Measurements from ENCODE around the gene SRP19.
A peak's percentile ranks its signal among the peaks of the same experiment; 100 is the strongest.
"Not testable (repeated sequence)": the region's sequence is repeated elsewhere in the genome, so short reads cannot be mapped to it uniquely, and the experiment has no call there.

Gene SRP19

DNA sequence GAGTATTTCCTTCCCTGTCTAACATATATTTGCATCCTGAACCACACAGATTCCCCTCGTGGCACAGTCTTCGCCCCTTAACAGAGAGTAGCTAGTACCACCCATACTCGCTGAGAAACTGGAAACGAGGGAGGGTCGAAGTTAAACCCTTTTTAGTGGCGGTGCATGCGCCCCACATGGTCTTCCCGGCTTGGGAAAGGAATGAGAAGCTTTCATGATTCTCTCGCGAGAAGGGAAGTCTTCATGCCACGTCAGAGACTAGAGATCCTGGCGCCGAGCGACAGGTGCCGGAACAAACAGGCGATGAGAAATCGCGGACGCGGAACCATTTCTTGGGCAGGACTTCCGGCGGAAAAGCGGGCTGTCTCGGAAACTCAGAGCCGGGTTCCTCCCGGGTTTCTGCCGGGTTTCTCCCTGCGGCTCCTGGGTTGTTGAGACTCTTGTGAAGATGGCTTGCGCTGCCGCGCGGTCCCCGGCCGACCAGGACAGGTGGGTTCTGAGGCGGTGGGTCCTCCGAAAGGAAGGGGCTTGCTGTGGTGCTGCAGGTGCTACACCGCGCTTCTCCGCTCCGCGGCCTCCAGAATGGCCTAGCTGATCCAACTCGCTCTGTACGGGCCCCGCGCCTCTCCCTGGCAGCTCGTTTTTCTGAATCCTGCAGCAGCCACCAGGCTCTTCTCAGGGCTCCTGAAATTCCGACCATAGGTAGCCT, at the start of gene SRP19:
Gene SRP19 (plus strand): TSS at position 359 of the 709 bp plus-strand sequence. CDS start 90 bp downstream, at position 449.
- DNase-seq (ENCODE audit: low read depth): peak; percentile 94

DNA sequence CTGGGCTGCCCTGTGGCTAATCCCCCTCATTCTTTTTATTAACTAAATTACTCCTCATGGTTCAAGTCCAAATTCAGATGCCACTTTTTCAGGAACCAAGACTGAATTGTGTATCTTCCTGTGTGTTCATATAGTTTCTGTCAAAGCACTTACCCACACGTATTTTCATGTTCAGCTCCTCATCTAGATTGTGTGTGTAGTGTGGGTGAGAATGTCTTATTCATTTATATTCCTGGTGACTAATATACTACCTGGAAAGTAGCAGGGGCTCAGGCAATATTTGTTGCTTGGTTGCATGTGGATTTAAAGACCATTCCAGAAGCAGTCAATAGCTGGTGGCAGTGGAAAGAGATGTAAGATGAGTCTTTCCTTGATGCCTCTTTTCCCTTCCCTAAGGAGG, 48.5 kb upstream of the SRP19 start:
- DNase-seq (ENCODE audit: low read depth): no peak

DNA sequence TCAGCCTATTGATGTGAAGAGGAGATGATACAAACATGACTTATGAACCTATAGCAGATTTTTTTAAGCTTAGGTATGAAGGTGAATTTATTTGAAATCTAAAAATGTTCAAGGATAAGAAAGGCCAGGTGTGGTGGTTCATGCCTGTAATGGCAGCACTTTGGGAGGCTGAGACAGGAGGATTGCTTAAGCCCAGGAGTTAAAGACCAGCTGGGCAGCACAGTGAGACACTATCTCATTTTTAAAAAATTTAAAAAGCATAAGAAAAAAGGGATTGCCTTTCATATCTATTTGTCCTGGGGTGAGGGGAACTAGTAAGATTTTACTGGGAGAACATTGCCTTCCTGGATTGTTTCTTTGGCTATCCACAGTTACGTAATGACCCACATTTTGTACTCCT, 40.8 kb upstream of the SRP19 start:
- no peak for DNase-seq (ENCODE audit: low read depth)

DNA sequence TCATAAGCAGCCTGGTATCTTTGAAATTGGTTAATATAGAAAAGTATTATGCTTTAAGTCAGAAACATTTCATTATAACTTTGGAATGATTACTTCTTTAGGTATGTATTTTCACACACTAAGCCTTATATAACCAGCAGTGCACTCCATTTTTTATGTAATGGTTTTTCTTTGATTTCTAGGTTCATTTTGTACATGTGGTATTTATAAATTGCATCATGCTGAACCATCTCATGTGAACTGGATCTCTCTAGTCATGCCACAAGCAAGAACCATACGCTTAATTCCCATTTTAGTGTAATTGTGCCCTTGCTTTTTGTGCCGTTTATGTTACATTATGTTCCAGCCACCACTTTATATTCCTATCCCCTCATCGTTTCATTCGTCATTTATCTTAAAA, 38.6 kb upstream of the SRP19 start:
- DNase-seq (ENCODE audit: low read depth): no peak

DNA sequence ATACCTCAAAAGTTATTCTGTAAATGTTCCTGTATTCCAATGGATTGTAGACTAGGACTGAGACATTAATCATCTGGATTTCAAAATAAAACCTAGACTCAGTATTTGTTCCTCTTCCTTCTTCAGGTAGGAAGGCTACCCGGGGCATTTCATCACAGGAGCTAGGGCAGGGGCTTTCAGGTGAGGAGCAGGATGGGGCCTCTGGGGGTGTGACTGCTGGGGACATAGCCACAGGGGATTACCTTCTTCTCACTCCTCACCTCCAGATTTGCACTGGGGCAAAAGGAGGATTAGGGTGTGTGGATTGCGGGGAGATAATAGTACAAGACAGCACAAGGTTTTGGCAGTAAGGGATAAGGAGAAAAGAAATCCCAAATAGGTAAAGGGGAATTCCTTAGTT, 37.9 kb upstream of the SRP19 start:
- no peak for DNase-seq (ENCODE audit: low read depth)

DNA sequence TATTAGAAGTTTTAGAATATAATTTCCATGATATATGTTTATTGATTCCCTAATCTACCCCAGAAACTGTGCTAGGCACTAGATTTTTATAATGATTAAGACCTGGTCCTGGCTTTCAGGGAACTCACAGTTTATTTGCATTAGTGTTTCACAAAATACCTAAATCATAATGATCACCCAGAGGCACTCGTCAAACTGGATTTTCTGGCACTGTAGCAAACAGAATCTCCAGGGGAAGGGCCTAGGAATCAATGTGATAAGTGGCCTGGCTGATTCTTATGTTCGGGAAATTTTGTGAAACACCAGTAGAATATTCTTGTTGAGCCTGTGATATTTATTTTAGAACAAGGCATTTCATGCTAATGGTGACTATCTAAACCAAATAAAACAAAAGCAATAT, 37.4 kb upstream of the SRP19 start:
- DNase-seq (ENCODE audit: low read depth): no peak

DNA sequence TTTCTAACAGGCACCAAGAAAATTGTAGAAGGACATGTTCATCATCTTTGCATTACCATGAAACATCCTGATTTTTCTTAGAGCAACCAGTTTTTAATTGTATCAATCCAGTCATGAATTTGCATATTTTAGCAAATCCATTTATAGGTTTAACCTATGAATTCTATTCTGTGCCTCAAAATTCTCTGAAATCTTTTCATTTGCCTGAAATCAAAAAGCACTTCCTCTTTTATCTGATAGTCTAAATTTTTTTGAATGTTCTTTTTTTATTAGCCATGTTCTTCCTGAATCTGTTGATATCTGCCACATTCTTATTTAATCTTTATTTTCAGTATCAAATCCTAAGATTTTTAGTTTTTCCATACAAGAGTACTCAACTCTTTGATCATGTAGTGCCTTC, 36.9 kb upstream of the SRP19 start:
- DNase-seq (ENCODE audit: low read depth): no peak

DNA sequence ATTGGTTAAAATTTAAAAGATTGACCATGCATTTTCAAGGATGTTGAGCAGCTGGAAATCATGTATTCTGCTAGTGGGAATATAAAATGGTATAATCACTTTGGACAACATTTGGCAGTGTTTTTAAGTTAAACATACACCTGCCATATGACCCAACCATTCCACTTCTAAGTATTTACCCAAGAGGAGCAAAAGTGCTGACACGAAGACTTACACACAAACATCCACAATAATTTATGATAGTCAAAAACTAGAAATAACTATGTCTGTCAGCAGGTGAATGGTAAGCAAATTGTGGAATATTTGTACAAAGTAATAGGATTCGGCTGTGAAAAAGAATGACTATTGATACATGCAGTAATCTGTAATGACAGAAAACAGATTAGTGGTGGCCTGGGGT, 30.7 kb upstream of the SRP19 start:
- DNase-seq (ENCODE audit: low read depth): no peak

DNA sequence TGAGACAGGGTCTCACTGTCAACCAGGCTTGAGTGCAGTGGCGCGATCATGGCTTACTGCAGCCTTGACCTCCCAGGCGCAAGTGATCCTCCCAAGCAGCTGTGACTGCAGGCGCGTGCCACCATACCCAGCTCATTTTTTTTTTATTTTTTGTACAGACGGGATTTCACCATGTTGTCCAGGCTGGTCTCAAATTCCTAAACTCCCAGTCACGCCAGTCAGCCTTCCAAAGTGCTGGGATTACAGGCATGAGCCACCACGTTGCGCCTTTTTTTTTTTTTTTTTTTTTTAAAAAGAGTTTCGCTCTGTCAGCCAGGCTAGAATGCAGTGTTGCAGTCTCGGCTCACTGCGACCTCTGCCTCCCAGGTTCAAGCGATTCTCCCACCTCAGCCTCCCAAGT, 27.1 kb upstream of the SRP19 start:
- DNase-seq (ENCODE audit: low read depth): no peak

DNA sequence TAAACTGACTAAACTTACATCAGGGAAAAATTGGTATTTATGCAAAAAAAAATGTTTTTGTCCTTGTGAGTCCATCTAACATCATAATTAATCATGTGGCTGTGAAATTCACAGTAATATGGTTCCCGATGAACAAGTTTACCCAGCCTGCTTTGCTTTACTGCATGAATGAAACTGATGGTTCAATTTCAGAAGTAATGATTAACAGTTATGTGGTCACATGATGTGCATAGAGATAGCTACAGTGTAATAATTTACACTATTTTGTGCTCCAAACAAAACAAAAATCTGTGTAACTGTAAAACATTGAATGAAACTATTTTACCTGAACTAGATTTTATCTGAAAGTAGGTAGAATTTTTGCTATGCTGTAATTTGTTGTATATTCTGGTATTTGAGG, 16.6 kb upstream of the SRP19 start:
- DNase-seq (ENCODE audit: low read depth): no peak

DNA sequence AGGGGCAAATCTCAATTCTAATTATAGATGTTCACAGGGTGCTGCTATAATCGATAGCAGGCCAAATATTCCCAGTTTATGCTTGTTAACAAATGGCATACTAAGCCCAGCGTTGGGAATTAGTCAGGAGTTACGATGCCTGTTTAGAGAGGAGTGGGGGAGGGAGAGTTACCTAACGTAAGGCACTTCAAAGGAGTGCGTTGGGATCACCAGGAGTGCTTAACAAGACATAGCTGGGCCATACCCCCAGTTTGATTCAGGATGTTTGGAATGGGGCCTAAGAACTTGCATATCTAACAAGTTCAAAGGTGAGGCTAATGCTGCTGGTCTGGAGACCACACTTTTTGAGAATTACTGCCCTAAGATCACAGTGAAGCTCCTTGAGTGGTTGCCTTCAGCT, 14.5 kb upstream of the SRP19 start:
- DNase-seq (ENCODE audit: low read depth): no peak

DNA sequence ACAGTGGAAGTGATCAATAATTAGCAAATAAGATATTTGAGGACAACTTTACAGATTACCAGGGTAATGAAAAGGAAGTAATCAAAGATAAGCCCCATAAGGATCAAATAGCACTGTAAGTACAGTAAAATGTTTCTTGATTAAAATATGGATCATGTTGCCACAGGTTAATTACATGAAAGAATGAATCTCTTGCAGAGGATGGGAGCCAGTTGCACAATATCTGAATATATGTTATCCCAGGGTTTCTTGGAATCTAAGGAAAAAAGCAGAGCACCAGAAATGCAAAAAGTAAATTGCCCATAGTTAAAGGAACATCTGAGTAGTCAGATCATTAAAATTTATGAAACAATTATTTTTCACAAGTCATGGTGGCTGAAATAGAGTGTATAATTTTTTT, 13.8 kb upstream of the SRP19 start:
- no peak for DNase-seq (ENCODE audit: low read depth)

DNA sequence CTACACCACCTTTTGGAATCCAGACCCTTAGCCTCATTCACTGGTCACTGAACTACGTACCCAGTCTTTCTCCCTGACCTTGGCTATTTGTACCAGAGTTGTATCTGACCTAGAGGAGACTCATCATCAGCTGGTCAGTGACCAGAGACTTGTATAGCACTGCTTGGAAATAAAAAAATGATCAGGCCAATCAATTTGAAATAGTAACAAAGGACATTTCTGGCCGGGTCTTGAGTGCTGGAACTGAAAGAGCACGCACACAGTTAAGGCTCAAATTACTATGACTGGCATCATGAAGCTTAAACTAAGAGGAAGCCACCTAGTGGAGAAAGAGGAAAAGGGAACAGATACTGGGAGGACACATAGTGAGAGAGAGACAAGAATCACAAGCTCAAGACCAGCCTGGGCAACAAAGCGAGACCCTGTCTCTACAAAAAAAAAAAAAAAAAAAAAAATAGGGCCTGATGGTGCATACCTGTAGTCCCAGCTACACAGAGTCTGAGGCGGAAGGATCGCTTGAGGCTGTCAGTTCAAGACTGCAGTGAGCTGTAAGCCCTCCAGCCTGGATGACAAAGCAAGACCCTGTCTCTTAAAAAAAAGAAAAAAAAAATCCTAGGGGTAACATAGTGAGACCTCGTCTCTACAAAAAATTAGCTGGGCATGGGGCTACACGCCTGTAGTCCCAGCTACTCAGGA, 12.8 kb upstream of the SRP19 start:
- peak; percentile 69 for DNase-seq (ENCODE audit: low read depth)

DNA sequence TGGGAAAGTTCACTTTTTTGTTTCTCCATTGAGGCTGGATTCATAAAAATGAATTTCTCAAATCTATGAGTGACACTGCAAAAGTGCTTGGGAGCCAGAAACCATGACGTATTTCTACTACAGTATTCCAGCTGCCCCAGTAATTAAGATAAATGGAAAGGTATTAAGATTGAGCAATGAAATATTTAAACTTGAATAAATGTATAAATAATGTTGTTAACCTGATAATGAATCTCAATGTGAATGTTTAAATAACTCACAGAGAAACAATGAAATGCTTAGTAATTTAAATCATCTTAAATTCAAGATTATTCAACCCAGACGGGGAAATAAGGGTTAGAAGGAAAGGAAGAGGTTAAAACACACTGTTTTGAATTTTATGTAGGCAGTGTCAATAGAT, 11.2 kb upstream of the SRP19 start:
- no peak for DNase-seq (ENCODE audit: low read depth)

DNA sequence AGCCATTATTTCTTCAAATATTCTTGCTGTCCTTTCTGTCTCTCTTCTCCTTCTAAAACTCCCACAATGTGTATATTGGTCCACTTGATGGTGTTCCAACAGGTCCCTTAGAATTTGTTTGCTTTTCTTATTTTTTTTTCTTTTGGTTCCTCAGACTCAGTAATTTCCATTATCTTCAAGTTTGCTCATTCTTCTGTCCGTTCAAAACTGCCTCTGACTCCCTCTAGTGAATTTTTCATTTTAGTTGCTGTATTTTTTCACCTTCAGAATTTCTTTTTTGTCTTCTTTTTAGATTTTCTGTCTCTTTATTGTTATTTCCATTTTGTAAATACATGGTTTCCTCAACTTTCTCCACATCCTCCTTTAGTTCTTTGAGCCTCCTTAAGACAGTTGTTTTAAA, 6.4 kb upstream of the SRP19 start:
- no peak for DNase-seq (ENCODE audit: low read depth)

DNA sequence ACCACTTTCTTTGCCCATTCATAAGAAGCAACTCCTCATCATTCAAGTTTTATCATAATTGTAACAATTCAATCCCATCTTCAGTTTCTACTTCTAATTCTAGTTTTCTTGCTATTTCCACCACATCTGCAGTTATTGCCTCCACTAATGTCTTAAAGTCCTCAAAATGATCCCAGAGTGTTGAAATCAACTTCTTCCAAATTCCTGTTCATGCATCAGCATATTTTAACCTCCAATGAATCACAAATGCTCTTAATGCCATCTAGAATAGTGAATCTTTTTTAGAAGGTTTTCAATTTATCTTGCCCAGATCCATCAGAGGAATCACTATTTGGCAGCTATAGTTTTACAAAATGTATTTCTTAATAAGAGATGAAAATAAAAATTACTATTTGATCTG, 3.2 kb upstream of the SRP19 start:
- DNase-seq (ENCODE audit: low read depth): no peak

DNA sequence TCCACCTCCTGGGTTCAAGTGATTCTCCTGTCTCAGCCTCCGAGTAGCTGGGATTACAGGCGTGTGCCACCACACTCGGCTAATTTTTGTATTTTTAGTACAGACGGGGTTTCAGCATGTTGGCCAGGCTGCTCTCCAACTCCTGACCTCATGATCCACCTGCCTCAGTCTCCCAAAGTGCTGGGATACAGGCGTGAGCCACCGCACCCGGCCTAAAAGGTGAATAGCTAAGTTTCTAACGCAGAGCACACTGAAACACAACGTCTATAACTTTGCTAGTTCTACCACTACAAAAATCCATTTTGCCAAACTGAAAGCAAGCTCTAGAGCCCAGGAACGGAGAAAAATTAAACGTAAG, 537 bp upstream of the SRP19 start:
- not testable (repeated sequence) for DNase-seq (ENCODE audit: low read depth)

DNA sequence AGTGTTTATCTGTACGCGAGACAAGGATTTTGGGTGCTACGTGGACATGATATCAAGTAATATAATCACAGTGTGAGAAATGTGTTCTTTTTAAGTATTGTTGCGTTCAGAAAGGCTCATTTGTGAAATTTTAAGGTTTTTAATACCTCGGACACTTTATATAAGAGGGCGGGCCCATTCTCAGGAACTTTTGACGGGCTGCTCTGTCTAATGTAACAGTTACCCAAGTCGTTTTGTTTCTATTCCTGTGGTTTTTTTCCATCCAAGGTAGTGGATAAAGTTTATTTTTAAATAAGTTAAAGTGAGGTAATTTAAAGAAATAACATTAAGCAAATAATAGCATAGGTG, 525 bp downstream of the SRP19 start:
- DNase-seq (ENCODE audit: low read depth): no peak

DNA sequence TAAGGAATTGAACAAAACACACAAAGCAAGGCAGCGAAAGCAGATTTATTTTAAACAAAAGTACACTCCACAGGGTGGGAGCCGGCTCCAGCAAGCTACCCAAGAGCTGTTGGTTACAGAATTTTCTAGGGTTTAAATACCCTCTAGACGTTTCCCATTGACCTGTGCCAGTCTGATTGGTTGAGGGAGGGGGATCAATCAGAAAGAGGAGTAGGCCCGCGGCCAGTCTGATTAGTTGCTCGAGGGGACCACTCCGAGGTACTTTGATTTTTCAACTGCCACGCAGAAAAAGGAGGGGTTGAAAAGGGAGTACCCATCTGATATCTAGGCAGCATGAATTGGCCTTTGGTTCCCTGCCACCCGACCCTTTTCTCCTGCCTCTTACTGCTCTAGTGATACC, 998 bp downstream of the SRP19 start:
- DNase-seq (ENCODE audit: low read depth): no peak

DNA sequence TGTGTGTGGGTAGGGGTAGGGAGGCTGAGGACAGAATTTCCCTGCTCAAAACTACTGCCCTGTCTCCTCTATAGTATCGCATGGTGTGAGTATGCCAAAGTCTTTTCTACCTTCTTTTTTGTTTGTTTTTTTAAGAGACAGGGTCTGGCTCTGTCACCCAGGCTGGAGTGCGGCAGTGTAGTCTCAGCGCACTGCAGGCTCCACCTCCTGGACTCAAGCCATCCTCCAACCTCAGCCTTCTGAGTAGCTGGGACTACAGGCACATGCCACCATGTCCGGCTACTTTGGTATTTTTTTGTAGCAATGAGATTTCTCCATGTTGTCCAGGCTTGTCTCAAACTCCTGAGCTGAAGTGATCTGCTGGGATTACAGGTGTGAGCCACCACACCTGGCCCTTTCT, 2.5 kb downstream of the SRP19 start:
- no peak for DNase-seq (ENCODE audit: low read depth)

DNA sequence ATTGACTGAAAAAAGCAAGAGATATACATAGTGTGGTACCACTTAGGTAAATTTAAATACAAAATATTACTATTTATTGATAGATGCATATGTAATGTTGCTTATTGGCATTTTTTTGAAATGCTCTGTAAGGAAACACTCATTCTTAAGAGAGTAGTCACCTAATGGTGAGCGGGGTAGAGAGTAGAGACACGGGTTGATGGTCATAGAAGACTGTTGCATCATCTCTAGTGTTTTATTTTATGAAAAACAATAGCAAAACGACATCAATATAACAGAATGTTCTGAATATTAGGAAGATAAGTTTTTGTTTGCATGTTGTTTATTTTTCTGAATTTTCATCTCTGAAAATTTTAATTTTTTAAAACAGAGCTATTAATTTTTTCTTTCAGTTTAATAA, 4.0 kb downstream of the SRP19 start:
- DNase-seq (ENCODE audit: low read depth): no peak

DNA sequence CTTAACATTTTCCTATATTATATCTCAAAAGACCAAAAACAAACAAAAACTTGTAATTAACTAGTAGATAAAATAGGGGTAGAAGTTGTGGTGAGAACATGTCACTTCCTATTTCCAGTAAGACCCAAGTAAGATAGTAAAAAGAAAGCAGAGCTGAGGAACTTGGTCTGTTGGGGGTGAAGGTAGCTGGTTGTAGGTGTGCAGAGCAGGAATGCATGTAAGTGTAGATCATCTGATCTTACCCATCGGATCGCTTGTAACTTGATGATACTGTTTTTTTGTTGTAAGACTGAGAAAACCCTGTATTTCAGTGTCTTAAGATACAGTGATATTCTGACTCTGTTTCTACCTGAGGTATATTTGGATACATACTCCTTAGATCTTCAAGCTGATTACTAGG, 5.7 kb downstream of the SRP19 start:
- DNase-seq (ENCODE audit: low read depth): no peak

DNA sequence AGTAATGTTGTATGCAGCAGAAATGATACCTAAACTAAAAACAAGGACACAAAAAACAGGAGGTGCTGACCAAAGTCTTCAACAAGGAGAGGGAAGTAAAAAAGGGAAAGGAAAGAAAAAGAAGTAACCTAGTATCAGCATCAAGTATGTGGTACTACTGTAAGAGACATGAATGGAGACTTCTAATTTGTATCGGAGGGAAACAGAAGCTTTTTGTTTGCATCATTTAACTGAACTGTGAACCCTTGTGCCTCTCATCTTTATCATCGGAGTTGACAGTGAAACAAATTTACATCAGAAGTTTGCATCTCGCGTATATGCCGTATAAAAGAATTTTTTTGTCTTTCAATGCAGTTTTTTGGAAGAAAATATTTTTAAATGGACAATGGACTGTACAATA, 6.3 kb downstream of the SRP19 start:
- DNase-seq (ENCODE audit: low read depth): no peak

DNA sequence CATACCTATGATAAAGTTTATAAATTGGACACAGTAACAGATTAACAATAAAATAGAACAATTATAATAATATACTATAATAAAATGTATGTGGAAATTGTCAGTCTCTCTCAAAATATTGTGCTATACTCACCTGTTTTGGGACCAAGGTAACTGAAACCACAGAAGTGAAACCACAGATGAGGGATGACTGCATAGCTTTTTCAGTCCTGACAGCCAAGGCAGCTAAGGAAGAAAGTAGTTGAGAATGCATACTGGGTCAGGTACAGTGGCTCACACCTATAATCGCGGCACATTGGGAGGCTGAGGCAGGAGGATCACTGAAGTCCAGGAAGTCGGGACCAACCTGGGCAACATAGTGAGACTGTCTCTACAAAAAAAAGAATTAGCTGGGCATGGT, 8.9 kb downstream of the SRP19 start:
- DNase-seq (ENCODE audit: low read depth): no peak

Measured in fibroblast of the conjunctiva (primary cell).